Inflammatory macrophage treated with lipopolysaccharide for 1 hour (primary cell): ENCODE data around the gene PROK2.
A peak's percentile ranks its signal among the peaks of the same experiment; 100 is the strongest.

Source experiments
- DNase-seq, 2 donors: peaks; one replicate each; pipeline ENCODE4 v3.0.0-alpha.2; 2020 to 2022

The PROK2 gene

DNA sequence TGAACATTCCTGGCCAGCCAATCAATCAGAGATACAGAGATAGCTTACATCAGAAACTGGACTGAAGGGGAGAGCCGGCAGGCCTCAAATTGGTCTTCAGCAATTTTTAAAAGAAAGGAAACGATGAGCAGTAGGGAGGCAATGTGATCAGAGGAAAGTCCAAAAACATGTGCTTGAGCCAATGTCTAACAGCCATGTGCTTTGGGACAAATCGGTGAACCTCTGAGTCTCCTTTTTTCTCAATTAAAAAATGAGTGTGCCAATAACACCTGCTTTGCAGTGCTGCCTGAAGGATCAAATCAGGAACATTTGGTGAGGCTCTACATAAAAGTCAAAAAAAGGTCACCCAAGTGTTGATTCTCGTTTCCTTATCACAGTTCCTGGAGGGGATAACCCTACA is 52.3 kb downstream of the PROK2 start:
- DNase-seq: no peak

DNA sequence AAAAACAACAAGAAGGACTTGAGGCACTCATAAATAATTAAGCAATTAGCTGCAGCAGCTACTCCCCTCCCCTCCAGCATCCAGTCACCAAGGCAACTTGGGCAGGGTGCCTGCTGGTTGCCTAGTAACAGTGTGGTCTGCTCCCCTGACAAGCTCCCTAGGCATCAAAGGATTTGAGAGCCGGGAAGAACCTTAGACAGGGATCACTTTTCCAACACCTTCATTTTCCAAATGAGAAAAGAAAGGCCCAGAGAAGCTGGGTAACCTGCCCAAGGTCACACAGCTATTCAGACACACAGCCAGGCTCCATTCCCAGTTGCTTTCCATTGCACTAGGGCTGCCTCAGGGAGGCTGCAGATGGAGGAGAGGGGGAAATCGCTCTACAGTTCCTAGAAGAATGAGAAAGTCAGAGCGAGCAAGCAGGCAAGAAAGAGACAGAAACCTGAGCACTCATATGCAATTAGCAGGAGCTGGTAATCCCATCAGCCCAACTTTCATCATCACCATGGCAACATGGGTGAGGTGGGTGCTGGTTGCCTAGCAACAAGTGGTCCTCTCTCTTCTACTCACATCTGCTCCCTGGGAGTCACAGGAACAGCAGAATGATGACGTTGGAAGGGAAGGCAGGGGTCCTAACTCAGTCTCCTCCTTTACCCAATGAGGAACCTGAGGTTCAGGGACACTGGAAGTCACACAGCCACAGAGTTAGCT is 56.2 kb downstream of the PROK2 start:
- DNase-seq: no peak

DNA sequence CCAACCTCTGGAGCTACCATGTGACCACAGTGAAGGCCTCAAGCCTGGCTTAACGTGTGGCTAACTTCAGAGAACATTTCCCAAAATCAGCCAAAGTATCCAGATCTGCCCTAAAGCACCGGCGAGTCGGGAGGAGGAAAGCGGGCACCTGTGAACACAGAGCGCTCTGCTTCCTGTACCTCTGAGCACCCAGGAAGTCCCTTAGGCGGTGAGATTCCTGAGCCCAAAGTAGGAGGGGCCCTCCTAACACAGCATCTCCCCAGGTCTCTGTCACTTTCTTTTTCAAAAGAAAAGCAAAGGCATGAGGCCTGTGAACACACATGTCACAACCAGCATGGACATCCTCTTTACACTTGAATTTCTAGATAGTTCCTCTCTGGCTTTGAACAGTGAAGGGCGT is 58.8 kb downstream of the PROK2 start:
- DNase-seq: peak; percentile 41

GRCh38 chr3:71725271-71725991 is 59.5 kb downstream of the PROK2 start, which contains the start of gene EIF4E3:
TSS of gene EIF4E3 (minus strand) at chr3:71725402. CDS start at chr3:71725367, 35 bp downstream.
- DNase-seq: peak; percentile 20 to 35

- DNase-seq: peak; percentile 28 to 38
Observed at GRCh38 chr3:71724584-71725270, 60.2 kb downstream of the PROK2 start.

DNA sequence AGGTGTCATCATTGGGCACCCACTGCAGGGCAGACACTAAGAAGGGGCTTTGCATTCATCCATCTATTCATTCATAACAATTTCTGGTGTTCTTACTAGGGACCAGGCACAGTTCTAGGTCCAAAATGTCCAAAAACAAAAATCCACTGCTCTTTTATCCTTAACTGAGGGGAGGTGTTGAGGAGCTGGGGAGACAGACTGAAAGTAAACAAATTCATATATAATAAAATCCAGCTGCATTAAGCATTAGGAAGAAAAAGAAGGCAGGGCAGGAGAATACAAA is 60.8 kb downstream of the PROK2 start:
- no peak for DNase-seq

- DNase-seq: peak; percentile 15 to 26
Observed at GRCh38 chr3:71723452-71724170, 61.3 kb downstream of the PROK2 start.

DNA sequence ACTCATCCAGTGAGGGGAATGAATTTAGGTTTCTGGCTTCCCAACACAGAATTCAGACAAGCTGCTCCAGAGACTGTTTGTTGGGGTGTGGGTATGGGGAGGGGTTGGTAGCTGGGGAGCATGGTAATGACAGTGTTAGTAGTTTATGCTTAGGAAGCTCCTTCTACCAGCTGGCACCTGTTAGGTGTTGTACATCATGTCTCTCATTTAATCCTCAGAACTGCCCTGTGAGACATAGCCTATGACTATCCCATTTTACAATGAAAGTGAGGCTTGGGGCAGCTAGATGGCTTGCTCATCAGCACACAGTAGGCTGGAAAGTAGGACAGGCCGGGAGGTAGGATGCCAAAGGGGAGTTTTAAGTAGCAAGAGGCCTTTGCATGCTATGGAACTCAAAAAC is 62.3 kb downstream of the PROK2 start:
- DNase-seq: no peak
